ENCODE measurements around the gene TSHZ3.

TSHZ3 gene

DNA sequence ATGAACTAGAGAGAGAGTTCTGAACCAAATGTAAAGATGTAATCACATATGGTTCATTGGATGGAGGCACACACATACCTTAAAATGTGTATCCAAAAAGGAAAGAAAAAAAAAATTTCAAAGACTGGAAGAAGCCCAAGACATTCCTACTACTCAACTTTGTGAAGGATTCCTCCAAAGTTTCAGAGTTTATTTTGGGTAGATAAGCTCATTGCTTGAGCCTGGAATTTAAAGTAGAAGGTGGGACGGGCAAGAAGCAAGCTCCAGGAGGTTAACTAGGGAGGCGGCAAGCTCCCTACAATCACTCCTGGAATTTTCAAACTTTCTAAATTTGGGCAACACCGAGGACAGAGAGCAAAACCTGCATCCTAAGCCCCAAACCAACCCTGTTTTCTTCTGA is 1.9 kb downstream of the TSHZ3 start:
- TF ChIP-seq POLR2AphosphoS5 (IDR thresholded peaks at IDR 0.05; ENCODE audit: low read depth, low read length) (no peak), SIN3A (IDR thresholded peaks at IDR 0.05; ENCODE audit: borderline replicate concordance, insufficient read depth, low read length) (no peak), FOXP2 (optimal IDR thresholded peaks at IDR 0.05; ENCODE audit: borderline replicate concordance, extremely low read depth, extremely low read length, insufficient read depth) (no peak), TAF1 (IDR thresholded peaks at IDR 0.05; ENCODE audit: borderline replicate concordance, insufficient read depth, low read length) (no peak)
- TF ChIP-seq, protein P1, sequence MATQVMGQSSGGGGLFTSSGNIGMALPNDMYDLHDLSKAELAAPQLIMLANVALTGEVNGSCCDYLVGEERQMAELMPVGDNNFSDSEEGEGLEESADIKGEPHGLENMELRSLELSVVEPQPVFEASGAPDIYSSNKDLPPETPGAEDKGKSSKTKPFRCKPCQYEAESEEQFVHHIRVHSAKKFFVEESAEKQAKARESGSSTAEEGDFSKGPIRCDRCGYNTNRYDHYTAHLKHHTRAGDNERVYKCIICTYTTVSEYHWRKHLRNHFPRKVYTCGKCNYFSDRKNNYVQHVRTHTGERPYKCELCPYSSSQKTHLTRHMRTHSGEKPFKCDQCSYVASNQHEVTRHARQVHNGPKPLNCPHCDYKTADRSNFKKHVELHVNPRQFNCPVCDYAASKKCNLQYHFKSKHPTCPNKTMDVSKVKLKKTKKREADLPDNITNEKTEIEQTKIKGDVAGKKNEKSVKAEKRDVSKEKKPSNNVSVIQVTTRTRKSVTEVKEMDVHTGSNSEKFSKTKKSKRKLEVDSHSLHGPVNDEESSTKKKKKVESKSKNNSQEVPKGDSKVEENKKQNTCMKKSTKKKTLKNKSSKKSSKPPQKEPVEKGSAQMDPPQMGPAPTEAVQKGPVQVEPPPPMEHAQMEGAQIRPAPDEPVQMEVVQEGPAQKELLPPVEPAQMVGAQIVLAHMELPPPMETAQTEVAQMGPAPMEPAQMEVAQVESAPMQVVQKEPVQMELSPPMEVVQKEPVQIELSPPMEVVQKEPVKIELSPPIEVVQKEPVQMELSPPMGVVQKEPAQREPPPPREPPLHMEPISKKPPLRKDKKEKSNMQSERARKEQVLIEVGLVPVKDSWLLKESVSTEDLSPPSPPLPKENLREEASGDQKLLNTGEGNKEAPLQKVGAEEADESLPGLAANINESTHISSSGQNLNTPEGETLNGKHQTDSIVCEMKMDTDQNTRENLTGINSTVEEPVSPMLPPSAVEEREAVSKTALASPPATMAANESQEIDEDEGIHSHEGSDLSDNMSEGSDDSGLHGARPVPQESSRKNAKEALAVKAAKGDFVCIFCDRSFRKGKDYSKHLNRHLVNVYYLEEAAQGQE (IDR thresholded peaks at IDR 0.05; ENCODE audit: insufficient read depth in 1 of 2, low read depth in 2 of 2, low read length in 2 of 2): no peak

DNA sequence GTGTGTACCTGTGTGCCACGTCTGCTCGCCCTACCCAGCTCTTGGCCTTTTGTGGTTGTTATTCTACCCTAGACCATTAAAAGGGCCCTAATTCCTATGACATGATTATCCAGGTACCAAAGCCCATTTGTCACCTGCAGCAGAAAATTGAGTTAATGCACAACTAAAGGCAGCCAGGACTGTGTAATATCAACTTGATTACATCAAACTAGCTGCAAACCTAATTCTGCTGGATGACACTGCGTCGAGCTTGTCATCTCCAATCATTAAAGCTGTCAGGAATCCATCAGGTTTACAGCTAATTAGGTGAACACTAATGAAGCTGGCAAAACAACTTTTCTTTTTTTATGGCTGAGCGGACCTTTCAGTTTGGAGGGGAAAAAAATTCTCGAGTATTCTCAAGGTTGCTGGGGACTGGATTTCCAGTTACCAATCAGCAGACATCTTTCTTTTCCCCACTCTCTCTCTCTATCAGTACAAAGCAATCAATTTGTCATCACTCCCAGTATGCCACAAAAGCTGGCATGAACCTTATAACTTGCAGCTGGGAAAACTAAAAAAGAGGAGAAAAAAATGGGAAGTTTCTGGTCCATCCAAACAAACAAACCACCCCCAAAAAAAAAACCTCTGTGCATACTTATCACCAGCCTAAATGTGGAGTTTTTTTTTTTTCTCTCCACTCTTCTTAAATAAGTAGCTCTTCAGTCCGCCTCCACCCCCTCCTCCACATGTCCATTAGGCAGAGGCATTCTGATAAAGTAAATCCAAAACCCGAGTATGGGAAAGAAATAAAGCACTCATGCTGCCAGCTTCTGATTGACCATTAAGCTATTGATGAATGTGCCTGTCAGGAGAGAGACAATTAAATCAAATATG is 2.8 kb downstream of the TSHZ3 start:
- no peak for TF ChIP-seq POLR2AphosphoS5 (IDR thresholded peaks at IDR 0.05; ENCODE audit: low read depth, low read length)
- TF ChIP-seq FOXP2 (optimal IDR thresholded peaks at IDR 0.05; ENCODE audit: borderline replicate concordance, extremely low read depth, extremely low read length, insufficient read depth): no peak
- no peak for TF ChIP-seq SIN3A (IDR thresholded peaks at IDR 0.05; ENCODE audit: borderline replicate concordance, insufficient read depth, low read length)
- TF ChIP-seq, protein P1 (IDR thresholded peaks at IDR 0.05; ENCODE audit: insufficient read depth in 1 of 2, low read depth in 2 of 2, low read length in 2 of 2): no peak
- TF ChIP-seq TAF1 (IDR thresholded peaks at IDR 0.05; ENCODE audit: borderline replicate concordance, insufficient read depth, low read length): no peak

DNA sequence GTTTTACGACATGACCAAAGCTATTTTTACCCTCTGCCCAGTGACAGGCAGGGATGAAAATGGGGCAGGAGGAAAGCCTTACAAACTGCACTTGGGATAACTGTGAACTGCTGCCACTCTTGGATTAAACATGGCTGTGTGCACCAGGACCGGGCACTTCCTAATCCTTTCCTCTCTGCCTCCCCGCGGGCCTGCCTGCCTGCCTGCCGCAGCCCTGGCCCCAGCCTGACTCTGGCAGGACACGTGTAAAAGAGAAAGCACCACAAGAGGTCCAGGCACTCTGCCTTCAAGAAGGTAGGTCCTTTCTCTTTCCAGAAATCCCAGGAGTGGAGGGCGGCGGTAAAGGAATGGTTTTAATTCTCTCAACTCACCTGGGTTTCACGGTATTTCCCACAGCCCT is 4.8 kb downstream of the TSHZ3 start:
- TF ChIP-seq FOXP2 (optimal IDR thresholded peaks at IDR 0.05; ENCODE audit: borderline replicate concordance, extremely low read depth, extremely low read length, insufficient read depth): no peak
- TF ChIP-seq, protein P1 (IDR thresholded peaks at IDR 0.05; ENCODE audit: insufficient read depth in 1 of 2, low read depth in 2 of 2, low read length in 2 of 2): no peak

DNA sequence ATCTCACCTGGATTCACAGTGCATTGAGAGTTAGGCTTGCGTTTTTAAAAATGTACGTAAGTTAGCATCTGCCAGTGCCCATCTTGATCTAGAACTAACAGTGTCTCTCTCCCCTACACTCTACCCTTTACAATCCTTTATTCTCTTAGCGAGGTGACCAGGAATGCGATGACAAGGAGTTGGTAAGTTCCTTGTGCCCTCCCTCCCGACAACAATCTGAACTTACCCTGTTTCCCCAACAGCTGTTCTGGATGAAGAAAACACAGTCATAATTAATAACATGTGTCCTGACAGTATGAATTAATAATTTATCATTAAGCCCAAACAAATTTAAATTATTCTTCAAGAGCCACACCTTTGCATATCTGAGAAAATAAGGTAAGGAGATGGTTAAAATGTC is 6.3 kb downstream of the TSHZ3 start:
- TF ChIP-seq TAF1 (IDR thresholded peaks at IDR 0.05; ENCODE audit: borderline replicate concordance, insufficient read depth, low read length): no peak
- no peak for TF ChIP-seq FOXP2 (optimal IDR thresholded peaks at IDR 0.05; ENCODE audit: borderline replicate concordance, extremely low read depth, extremely low read length, insufficient read depth)
- TF ChIP-seq, protein P1 (IDR thresholded peaks at IDR 0.05; ENCODE audit: insufficient read depth in 1 of 2, low read depth in 2 of 2, low read length in 2 of 2): no peak
- no peak for TF ChIP-seq SIN3A (IDR thresholded peaks at IDR 0.05; ENCODE audit: borderline replicate concordance, insufficient read depth, low read length)
- no peak for TF ChIP-seq POLR2AphosphoS5 (IDR thresholded peaks at IDR 0.05; ENCODE audit: low read depth, low read length)

All from PFSK-1 (cell line).